ENCODE results near the gene LACC1.

LACC1 gene

GRCh38 chr13:43938449-43938848 is 58.7 kb downstream of the LACC1 start:
- TF ChIP-seq EP300 (IDR thresholded peaks at IDR 0.05; ENCODE audit: borderline replicate concordance) (no peak), REST (IDR thresholded peaks at IDR 0.05; ENCODE audit: low read depth) (no peak), YY1 (IDR thresholded peaks at IDR 0.05; ENCODE audit: low read depth) (no peak), CREB1 (IDR thresholded peaks at IDR 0.05; ENCODE audit: low read depth) (no peak), MAX (IDR thresholded peaks at IDR 0.05) (no peak), TAF1 (IDR thresholded peaks at IDR 0.05; ENCODE audit: low read depth) (no peak), ZBTB7A (IDR thresholded peaks at IDR 0.05; ENCODE audit: low read depth) (no peak), USF1 (IDR thresholded peaks at IDR 0.05) (no peak), RAD21 (IDR thresholded peaks at IDR 0.05; ENCODE audit: low read depth) (no peak), TEAD4 (IDR thresholded peaks at IDR 0.05) (no peak), TCF12 (IDR thresholded peaks at IDR 0.05; ENCODE audit: low read depth) (no peak), EGR1 (IDR thresholded peaks at IDR 0.05) (no peak)

GRCh38 chr13:43939086-43939485 is 59.4 kb downstream of the LACC1 start:
- TF ChIP-seq YY1 (IDR thresholded peaks at IDR 0.05; ENCODE audit: low read depth) (no peak), TCF12 (IDR thresholded peaks at IDR 0.05; ENCODE audit: low read depth) (no peak), USF1 (IDR thresholded peaks at IDR 0.05) (no peak), TEAD4 (IDR thresholded peaks at IDR 0.05) (no peak), TAF1 (IDR thresholded peaks at IDR 0.05; ENCODE audit: low read depth) (no peak), ZBTB7A (IDR thresholded peaks at IDR 0.05; ENCODE audit: low read depth) (no peak), REST (IDR thresholded peaks at IDR 0.05; ENCODE audit: low read depth) (no peak), RAD21 (IDR thresholded peaks at IDR 0.05; ENCODE audit: low read depth) (no peak), EP300 (IDR thresholded peaks at IDR 0.05; ENCODE audit: borderline replicate concordance) (no peak), FOXM1 (IDR thresholded peaks at IDR 0.05; ENCODE audit: borderline replicate concordance, low read depth) (no peak), MAX (IDR thresholded peaks at IDR 0.05) (no peak)

- TF ChIP-seq EP300 (IDR thresholded peaks at IDR 0.05; ENCODE audit: borderline replicate concordance) (no peak), FOXM1 (IDR thresholded peaks at IDR 0.05; ENCODE audit: borderline replicate concordance, low read depth) (no peak), TCF12 (IDR thresholded peaks at IDR 0.05; ENCODE audit: low read depth) (no peak), EGR1 (IDR thresholded peaks at IDR 0.05) (no peak), ZBTB7A (IDR thresholded peaks at IDR 0.05; ENCODE audit: low read depth) (no peak), YY1 (IDR thresholded peaks at IDR 0.05; ENCODE audit: low read depth) (no peak), CREB1 (IDR thresholded peaks at IDR 0.05; ENCODE audit: low read depth) (no peak), USF1 (IDR thresholded peaks at IDR 0.05) (no peak), REST (IDR thresholded peaks at IDR 0.05; ENCODE audit: low read depth) (no peak), NFIC (IDR thresholded peaks at IDR 0.05) (no peak), RAD21 (IDR thresholded peaks at IDR 0.05; ENCODE audit: low read depth) (no peak), CEBPB (IDR thresholded peaks at IDR 0.05) (no peak), TEAD4 (IDR thresholded peaks at IDR 0.05) (no peak), MAX (IDR thresholded peaks at IDR 0.05) (no peak), TAF1 (IDR thresholded peaks at IDR 0.05; ENCODE audit: low read depth) (no peak)
Observed at GRCh38 chr13:43942286-43942685, 62.6 kb downstream of the LACC1 start.
